Left colon (tissue), 2 donors: Measurements from ENCODE around the gene CD82. TPM values are rescaled to one million over a fixed set of nuclear protein-coding genes. Genes with fewer than 3 reads are reported as not detected.

Experiments
- ATAC-seq: fragments of 200-7000 bp; cut with Tn5 transposase; one replicate; pipeline ENCODE4 v1.9.1; 2020; ENCODE audit warnings: mild to moderate bottlenecking, moderate library complexity
- DNase-seq, 2 donors: peaks; one replicate each; pipeline ENCODE4 v3.0.0-alpha.2; 2020
- intact Hi-C, 2 donors: fragments of 100-400 bp; cut with DNase I in 1 of 2; cut with micrococcal nuclease in 1 of 2; formaldehyde crosslinking; loops; one replicate each; pipeline versions ENCODE4 v1.11.2 to v1.14.0; 2022; cut with DNase I, micrococcal nuclease
- total RNA-seq, 2 donors: library from RNA; stranded (reverse); fragmentation: NEBNext Ultra II Directional; extraction: Animal tissue kit (Norgen Biotek cat#: 25700); gene quantifications; one replicate each; pipeline ENCODE4 v1.2.1, GENCODE V29; 2021
- donor health status: DM: no; HTN: no; CAD: no.
- donor health status: DM: yes; HTN: yes; CAD: no.

Gene CD82
- total RNA-seq, 2 donors from 2014 or later: 30.0 to 36.1 TPM

GRCh38 chr11:44568658-44569473 is 3.4 kb downstream of the CD82 start:
- DNase-seq: peak; percentile 56 to 72
- ATAC-seq: no peak
- intact Hi-C loops: no loop called here

GRCh38 chr11:44570411-44571155 is 5.1 kb downstream of the CD82 start:
- intact Hi-C loops: no loop called here
- ATAC-seq: no peak
- DNase-seq: no peak

GRCh38 chr11:44571871-44572270 is 6.4 kb downstream of the CD82 start:
- DNase-seq (no peak), ATAC-seq (no peak)
- intact Hi-C loops: no loop called here

- ATAC-seq (no peak), DNase-seq (no peak)
- intact Hi-C loops: no loop called here
Observed at GRCh38 chr11:44572436-44572835, 7.0 kb downstream of the CD82 start.

GRCh38 chr11:44572884-44573283 is 7.4 kb downstream of the CD82 start:
- no peak for DNase-seq
- intact Hi-C loops: no loop called here

GRCh38 chr11:44573333-44573732 is 7.9 kb downstream of the CD82 start:
- DNase-seq: no peak
- intact Hi-C loops: no loop called here
- no peak for ATAC-seq

More at GRCh38 chr11:44572884-44573283, 7.4 kb downstream of the CD82 start:
- no peak for ATAC-seq

- intact Hi-C loops: no loop called here
- ATAC-seq: peak; percentile 28
- DNase-seq: no peak
Observed at GRCh38 chr11:44574610-44575287, 9.3 kb downstream of the CD82 start.

- DNase-seq (no peak), ATAC-seq (no peak)
- intact Hi-C loops: no loop called here
Observed at GRCh38 chr11:44575288-44575672, 9.8 kb downstream of the CD82 start.

- intact Hi-C loops: no loop called here
- ATAC-seq (no peak), DNase-seq (no peak)
Observed at GRCh38 chr11:44575962-44576361, 10.5 kb downstream of the CD82 start.

- ATAC-seq (no peak), DNase-seq (no peak)
- intact Hi-C loops: no loop called here
Observed at GRCh38 chr11:44576656-44577055, 11.2 kb downstream of the CD82 start.

GRCh38 chr11:44577231-44577830 is 11.9 kb downstream of the CD82 start:
- intact Hi-C loops: no loop called here
- ATAC-seq: no peak
- DNase-seq: no peak

- DNase-seq: no peak
- no peak for ATAC-seq
- intact Hi-C loops: no loop called here
Observed at GRCh38 chr11:44578279-44578678, 12.8 kb downstream of the CD82 start.

GRCh38 chr11:44579302-44579761 is 13.9 kb downstream of the CD82 start:
- ATAC-seq (no peak), DNase-seq (no peak)
- intact Hi-C loops: no loop called here

GRCh38 chr11:44580701-44581100 is 15.2 kb downstream of the CD82 start:
- intact Hi-C loops: no loop called here
- DNase-seq: no peak
- ATAC-seq: no peak

GRCh38 chr11:44581246-44581645 is 15.8 kb downstream of the CD82 start:
- DNase-seq: no peak
- no peak for ATAC-seq
- intact Hi-C loops: no loop called here

GRCh38 chr11:44582641-44583352 is 17.3 kb downstream of the CD82 start:
- ATAC-seq: no peak
- intact Hi-C loops: no loop called here

GRCh38 chr11:44583353-44583669 is 17.8 kb downstream of the CD82 start:
- intact Hi-C loops: no loop called here
- no peak for ATAC-seq
- DNase-seq: no peak

More at GRCh38 chr11:44582641-44583352, 17.3 kb downstream of the CD82 start:
- no peak for DNase-seq

- intact Hi-C loops: no loop called here
- ATAC-seq: no peak
- DNase-seq: no peak
Observed at GRCh38 chr11:44585421-44585820, 20.0 kb downstream of the CD82 start.

- DNase-seq (peak in 1 of 2 donors; percentile 45), ATAC-seq (no peak)
- intact Hi-C loops: no loop called here
Observed at GRCh38 chr11:44589301-44589700, 23.8 kb downstream of the CD82 start.
